DOHH2 (cell line): Measurements from ENCODE around the gene KLK11.

Source experiments
- H3F3A ChIP-seq: fragments of 200-600 bp; sonication (generic), shearing (Covaris generic); 2 replicates; pipeline ENCODE4 v1.6.0; 2016; ENCODE audit warnings: antibody characterized with exemption, mild to moderate bottlenecking; ENCODE audit not compliant: control insufficient read depth, insufficient read depth
- H3K27ac ChIP-seq: fragments of 200-600 bp; sonication (generic); 2 replicates; pipeline ENCODE4 v1.5.1; 2014; ENCODE audit warnings: low read depth, mild to moderate bottlenecking, low read length, moderate library complexity
- H3K27me3 ChIP-seq: fragments of 200-600 bp; sonication (generic); 2 replicates; pipeline ENCODE4 v1.6.1; 2014; ENCODE audit warnings: mild to moderate bottlenecking, low read length, mixed read lengths; ENCODE audit not compliant: control insufficient read depth
- H3K36me3 ChIP-seq: fragments of 200-600 bp; sonication (generic); 2 replicates; pipeline ENCODE4 v1.6.1; 2014; ENCODE audit warnings: mild to moderate bottlenecking, low read length, moderate library complexity, mixed read lengths; ENCODE audit not compliant: control insufficient read depth
- H3K4me1 ChIP-seq: fragments of 200-600 bp; sonication (generic); 2 replicates; pipeline ENCODE4 v1.6.1; 2014; ENCODE audit warnings: mild to moderate bottlenecking, low read length, mixed read lengths; ENCODE audit not compliant: control insufficient read depth
- H3K4me2 ChIP-seq: fragments of 200-600 bp; sonication (generic); 2 replicates; pipeline ENCODE4 v1.6.0; 2014; ENCODE audit warnings: mild to moderate bottlenecking, low read length, moderate library complexity
- H3K4me3 ChIP-seq: fragments of 200-600 bp; sonication (generic); 2 replicates; pipeline ENCODE4 v1.5.1; 2014; ENCODE audit warnings: mild to moderate bottlenecking, low read length, mixed read lengths
- H3K79me2 ChIP-seq: fragments of 200-600 bp; sonication (generic); 2 replicates; pipeline ENCODE4 v1.6.1; 2014; ENCODE audit warnings: mild to moderate bottlenecking, low read length, mixed read lengths; ENCODE audit not compliant: control insufficient read depth
- H3K9me2 ChIP-seq: fragments of 200-600 bp; sonication (generic); replicated peaks from 2 replicates; pipeline ENCODE4 v1.6.1; 2014; ENCODE audit warnings: mild to moderate bottlenecking, low read length, mixed read lengths; ENCODE audit not compliant: control insufficient read depth
- H3K9me3 ChIP-seq: fragments of 200-600 bp; sonication (generic); 2 replicates; pipeline ENCODE4 v1.6.1; 2014; ENCODE audit warnings: antibody characterized with exemption, low read length, mixed read lengths; ENCODE audit not compliant: control insufficient read depth, insufficient read depth
- H4K20me1 ChIP-seq: fragments of 200-600 bp; sonication (generic); 2 replicates; pipeline ENCODE4 v1.6.0; 2014; ENCODE audit warnings: low read depth, mild to moderate bottlenecking, antibody characterized with exemption, low read length, moderate library complexity; ENCODE audit not compliant: control insufficient read depth, insufficient read depth
- EZH2phosphoT487 ChIP-seq: fragments of 200-600 bp; sonication (generic); IDR thresholded peaks from 2 replicates; pipeline ENCODE4 v1.6.1; 2017; ENCODE audit warnings: borderline replicate concordance, mild to moderate bottlenecking, antibody characterized with exemption, low read length, moderate library complexity, mixed read lengths
- TF ChIP-seq, protein P1 (sequence below): fragments of 200-600 bp; sonication (generic); IDR thresholded peaks from one replicate; pipeline ENCODE4 v1.5.1; 2014; ENCODE audit warnings: antibody characterized with exemption, mild to moderate bottlenecking, low read depth, low read length; ENCODE audit not compliant: poor library complexity, severe bottlenecking

The KLK11 gene

DNA sequence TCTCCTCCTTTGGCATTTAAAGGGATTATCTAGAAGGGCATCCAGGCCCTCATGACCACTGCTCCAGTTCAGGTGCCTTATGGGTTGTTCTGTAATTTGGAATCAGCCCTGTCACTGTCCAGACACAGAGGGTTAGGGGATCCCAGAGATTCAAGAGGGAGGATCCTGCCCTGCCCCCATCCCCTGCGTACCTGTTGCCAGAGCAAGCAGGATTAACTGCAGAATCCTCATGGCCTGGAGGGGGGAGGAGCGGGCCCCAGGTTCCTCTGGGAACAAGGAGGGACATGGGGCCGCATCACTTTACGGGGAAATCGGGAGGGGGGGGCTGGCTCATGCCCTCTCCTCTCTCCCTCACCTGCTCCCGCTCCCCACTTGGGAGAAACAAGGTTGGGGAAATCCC is 1.0 kb downstream of the KLK11 start:
- Histone ChIP-seq H3F3A (no peaks in the 10 kb centered on the region), H4K20me1 (no peaks in the 10 kb centered on the region), H3K9me2 (no peaks in the 10 kb centered on the region), H3K4me1 (no peaks in the 10 kb centered on the region), H3K27ac (no peak overlapping the region), H3K36me3 (no peaks in the 10 kb centered on the region), H3K79me2 (no peaks in the 10 kb centered on the region), H3K4me3 (no peak overlapping the region), H3K9me3 (no peaks in the 10 kb centered on the region), H3K27me3 (no peaks in the 10 kb centered on the region), H3K4me2 (no peak overlapping the region)
- TF ChIP-seq, protein P1, sequence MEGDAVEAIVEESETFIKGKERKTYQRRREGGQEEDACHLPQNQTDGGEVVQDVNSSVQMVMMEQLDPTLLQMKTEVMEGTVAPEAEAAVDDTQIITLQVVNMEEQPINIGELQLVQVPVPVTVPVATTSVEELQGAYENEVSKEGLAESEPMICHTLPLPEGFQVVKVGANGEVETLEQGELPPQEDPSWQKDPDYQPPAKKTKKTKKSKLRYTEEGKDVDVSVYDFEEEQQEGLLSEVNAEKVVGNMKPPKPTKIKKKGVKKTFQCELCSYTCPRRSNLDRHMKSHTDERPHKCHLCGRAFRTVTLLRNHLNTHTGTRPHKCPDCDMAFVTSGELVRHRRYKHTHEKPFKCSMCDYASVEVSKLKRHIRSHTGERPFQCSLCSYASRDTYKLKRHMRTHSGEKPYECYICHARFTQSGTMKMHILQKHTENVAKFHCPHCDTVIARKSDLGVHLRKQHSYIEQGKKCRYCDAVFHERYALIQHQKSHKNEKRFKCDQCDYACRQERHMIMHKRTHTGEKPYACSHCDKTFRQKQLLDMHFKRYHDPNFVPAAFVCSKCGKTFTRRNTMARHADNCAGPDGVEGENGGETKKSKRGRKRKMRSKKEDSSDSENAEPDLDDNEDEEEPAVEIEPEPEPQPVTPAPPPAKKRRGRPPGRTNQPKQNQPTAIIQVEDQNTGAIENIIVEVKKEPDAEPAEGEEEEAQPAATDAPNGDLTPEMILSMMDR: no peak
- TF ChIP-seq EZH2phosphoT487: no peak

DNA sequence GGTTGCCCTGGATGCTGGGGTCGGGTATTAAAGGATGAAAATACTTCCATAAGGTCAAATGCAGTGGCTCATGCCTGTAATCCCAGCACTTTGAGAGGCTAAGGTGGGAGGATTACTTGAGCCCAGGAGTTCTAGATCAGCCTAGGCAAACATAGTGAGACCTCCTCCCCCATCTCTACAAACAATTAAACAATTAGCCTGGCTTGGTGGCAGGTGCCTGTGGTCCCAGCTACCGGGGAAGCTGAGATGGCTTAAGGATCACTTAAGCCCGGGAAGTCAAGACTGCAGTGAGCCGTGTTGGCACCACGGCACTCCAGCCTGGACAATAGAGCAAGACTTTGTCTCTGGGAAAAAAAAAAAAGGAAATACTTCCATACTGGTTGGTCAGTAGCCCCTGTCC is 1.5 kb downstream of the KLK11 start:
- no peak overlapping the region for H3K27ac ChIP-seq
- no peaks in the 10 kb centered on the region for H4K20me1 ChIP-seq
- H3F3A ChIP-seq: no peaks in the 10 kb centered on the region
- no peak overlapping the region for H3K4me2 ChIP-seq
- H3K9me3 ChIP-seq: no peaks in the 10 kb centered on the region
- H3K4me1 ChIP-seq: no peaks in the 10 kb centered on the region
- H3K36me3 ChIP-seq: no peaks in the 10 kb centered on the region
- no peaks in the 10 kb centered on the region for H3K9me2 ChIP-seq
- no peak overlapping the region for H3K4me3 ChIP-seq
- H3K27me3 ChIP-seq: no peaks in the 10 kb centered on the region
- TF ChIP-seq, protein P1: no peak
- no peak for TF ChIP-seq EZH2phosphoT487
- H3K79me2 ChIP-seq: no peaks in the 10 kb centered on the region

DNA sequence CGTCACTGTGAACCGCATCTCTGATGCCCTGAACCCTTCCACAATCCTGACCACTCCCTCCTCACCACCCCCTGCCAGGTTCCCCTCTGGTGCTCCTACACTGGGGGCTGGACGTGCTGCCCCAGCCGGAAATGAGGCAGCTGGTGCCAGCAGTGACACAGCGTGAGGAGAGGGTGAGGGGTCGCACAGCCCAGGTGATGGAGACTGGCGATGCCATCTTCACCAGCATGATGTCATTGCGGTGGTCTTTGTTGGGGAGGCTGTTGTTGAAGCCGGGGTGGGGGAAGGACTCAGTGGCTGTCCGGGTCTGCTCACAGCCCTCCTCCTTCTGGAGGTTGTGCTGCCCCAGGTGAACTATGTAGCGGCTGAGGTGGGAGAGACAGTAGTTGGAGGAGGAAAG is 2.5 kb downstream of the KLK11 start:
- Histone ChIP-seq H3K4me3 (no peak overlapping the region), H3F3A (no peaks in the 10 kb centered on the region), H4K20me1 (no peaks in the 10 kb centered on the region), H3K27me3 (no peaks in the 10 kb centered on the region), H3K4me1 (no peaks in the 10 kb centered on the region), H3K9me2 (no peaks in the 10 kb centered on the region), H3K4me2 (no peak overlapping the region), H3K36me3 (no peaks in the 10 kb centered on the region), H3K79me2 (no peaks in the 10 kb centered on the region), H3K9me3 (no peaks in the 10 kb centered on the region), H3K27ac (no peak overlapping the region)
- no peak for TF ChIP-seq EZH2phosphoT487
- TF ChIP-seq, protein P1: no peak

DNA sequence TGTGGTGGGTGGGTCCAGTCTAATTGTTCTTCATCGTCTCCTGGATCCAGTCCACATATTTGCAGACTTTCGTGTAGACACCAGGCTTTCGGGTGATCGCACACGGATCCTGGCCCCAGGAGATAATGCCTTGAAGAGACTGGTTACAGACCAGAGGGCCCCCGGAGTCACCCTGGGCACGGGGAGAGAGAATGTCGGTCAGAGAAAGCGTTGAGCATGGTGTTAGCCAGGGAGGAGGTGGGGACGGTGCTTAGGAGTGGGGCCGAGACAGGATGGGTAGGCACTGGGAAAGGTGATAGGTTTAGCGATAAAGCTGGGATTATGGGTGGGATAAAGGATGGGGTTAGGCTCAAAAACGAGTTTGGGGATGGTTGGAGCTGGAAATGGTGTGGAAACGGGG is 3.9 kb downstream of the KLK11 start:
- no peaks in the 10 kb centered on the region for H3K27me3 ChIP-seq
- no peaks in the 10 kb centered on the region for H3K4me1 ChIP-seq
- H4K20me1 ChIP-seq: no peaks in the 10 kb centered on the region
- H3K36me3 ChIP-seq: no peaks in the 10 kb centered on the region
- H3K4me3 ChIP-seq: no peak overlapping the region
- H3K9me2 ChIP-seq: no peaks in the 10 kb centered on the region
- no peak overlapping the region for H3K27ac ChIP-seq
- TF ChIP-seq, protein P1: no peak
- no peak for TF ChIP-seq EZH2phosphoT487
- no peak overlapping the region for H3K4me2 ChIP-seq
- no peaks in the 10 kb centered on the region for H3F3A ChIP-seq
- H3K79me2 ChIP-seq: no peaks in the 10 kb centered on the region
- no peaks in the 10 kb centered on the region for H3K9me3 ChIP-seq
